ENCODE results near the gene STK32C. TPM values are rescaled to one million over a fixed set of nuclear protein-coding genes. Genes with fewer than 3 reads are reported as not detected.
"Not testable (repeated sequence)": the region's sequence is repeated elsewhere in the genome, so short reads cannot be mapped to it uniquely, and the experiment has no call there.

Gene STK32C
- polyA plus RNA-seq, 4 donors: 11.2 to 17.3 (median 14.6) TPM

DNA sequence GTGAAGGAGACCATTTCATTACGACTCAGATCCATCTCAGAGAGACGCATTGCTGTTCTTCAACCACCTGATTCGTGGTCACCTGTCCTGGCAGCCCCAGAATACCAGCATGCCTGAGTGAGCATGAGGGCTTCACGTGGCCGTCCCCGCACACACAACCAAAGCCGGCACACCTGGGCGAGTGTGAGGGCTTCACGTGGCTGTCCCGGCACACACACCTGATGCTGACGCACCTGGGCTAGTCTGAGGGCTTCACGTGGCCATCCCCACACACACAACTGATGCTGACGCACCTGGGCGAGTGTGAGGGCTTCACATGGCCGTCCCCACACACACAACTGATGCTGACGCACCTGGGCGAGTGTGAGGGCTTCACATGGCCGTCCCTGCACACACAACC is 86.8 kb downstream of the STK32C start:
- not testable (repeated sequence) for DNase-seq (ENCODE audit: low read depth in 4 of 4, low spot score in 2 of 4)

DNA sequence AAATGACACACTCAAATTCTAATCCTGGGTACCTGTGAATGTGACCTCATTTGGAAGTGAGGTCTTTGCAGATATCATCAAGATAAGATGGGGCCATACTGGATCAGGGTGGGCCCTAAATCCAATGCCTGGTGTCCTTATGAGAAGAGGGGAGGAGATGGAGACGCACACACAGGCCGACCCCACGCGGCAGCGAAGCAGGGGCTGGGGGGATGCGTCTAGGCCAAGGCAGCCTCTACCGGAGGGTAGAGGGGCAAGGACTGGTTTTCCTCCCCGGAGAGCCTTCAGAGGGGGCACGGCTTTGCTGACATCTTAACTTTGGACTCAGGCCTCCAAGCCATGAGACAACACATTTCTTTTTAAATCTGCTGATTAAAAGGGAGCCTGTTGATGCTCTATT is 87.7 kb downstream of the STK32C start:
- DNase-seq (ENCODE audit: low read depth in 4 of 4, low spot score in 2 of 4): no peak

DNA sequence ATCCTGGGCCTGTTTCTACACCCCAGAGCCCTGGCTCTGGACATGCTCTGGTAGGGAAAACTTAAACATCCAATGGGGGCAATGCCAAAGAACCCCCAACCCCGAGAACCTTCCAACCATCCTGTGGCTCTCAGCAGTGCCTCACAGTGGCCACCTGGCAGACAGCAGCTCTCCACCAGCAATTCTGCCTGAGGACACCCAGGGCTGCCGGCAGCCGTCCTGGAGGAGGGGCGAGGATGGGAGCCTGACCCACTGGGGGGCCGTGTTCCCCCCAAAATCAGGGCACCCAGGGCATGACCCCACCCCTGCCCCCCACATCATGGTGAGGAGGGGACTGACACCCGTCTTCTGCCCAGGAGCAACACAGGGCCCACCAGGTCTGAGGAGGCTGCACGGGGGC is 88.3 kb downstream of the STK32C start:
- no peak for DNase-seq (ENCODE audit: low read depth in 4 of 4, low spot score in 2 of 4)

DNA sequence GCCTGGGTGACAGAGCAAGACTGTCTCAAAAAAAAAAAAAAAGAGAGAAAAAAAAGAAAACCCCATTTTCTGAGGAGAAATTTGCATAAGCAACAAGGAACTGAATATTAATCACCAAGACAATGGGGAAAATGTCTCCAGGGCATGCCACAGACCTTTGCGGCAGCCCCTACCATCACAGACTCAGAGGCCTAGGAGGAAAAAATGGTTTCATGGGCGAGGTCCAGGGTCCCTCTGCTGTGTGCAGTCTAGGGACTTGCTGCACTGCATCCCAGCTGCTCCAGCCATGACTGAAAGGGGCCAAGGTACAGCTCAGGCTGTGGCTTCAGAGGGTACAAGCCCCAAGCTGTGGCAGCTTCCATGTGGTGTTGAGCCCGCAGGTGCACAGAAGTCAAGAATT is 91.3 kb downstream of the STK32C start:
- DNase-seq (ENCODE audit: low read depth in 4 of 4, low spot score in 2 of 4): not testable (repeated sequence)

DNA sequence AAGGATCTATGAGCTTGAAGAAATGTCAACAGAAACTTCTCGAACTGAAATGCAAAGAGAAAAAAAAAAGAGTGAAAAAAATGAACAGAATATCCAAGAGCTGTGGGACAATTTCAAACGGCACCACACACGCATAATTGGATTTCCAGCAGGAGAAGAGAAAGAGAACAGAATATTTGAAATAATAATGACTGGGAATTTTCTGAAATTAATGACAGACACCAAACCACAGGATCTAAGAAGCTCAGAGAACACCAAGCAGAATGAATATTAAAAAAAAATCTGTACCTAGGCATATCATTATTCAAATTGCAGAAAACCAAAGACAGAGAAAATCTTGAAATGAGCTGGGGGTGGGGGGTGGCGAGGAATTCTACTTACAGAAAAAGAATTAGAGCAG is 93.8 kb downstream of the STK32C start:
- DNase-seq (ENCODE audit: low read depth in 4 of 4, low spot score in 2 of 4): no peak

DNA sequence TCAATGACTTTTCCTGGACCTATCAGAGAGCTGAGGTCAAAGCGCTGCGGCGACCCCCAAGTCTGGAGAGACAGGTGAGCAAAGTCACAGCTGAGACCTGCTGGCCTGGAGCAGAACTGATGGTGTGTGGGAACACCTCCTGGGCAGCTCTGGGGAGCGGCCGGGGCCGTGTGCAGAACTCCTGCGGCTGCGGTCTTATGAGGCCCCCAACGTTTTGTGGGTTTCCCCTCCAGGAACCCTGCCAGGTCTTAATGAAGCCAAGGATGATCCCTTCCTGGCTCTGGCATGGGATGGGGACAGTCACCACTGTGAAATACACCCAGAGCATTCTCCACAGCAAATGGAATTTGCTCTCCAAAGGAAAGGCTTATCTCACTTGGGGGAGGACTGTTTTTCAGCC is 94.9 kb downstream of the STK32C start:
- no peak for DNase-seq (ENCODE audit: low read depth in 4 of 4, low spot score in 2 of 4)

DNA sequence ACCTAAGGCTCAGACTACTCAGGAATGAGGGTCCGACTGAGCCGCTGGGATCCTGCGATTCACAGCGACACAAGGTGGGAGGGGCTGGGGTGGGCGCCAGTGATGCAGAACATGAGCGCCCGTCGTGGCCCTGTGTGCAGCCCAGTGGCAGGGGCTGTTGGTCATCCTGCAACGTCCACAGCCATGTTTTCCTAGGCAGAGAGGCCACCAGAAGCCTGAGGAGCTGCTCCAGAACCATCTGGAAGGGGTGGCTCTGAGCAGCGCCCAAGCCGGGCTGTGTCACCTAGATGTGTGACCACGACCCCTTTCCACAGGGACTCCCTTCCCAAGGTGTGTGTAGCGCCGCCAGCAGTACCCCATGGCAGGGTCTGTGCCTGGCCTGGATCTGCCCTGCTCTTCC is 96.5 kb downstream of the STK32C start:
- no peak for DNase-seq (ENCODE audit: low read depth in 4 of 4, low spot score in 2 of 4)

DNA sequence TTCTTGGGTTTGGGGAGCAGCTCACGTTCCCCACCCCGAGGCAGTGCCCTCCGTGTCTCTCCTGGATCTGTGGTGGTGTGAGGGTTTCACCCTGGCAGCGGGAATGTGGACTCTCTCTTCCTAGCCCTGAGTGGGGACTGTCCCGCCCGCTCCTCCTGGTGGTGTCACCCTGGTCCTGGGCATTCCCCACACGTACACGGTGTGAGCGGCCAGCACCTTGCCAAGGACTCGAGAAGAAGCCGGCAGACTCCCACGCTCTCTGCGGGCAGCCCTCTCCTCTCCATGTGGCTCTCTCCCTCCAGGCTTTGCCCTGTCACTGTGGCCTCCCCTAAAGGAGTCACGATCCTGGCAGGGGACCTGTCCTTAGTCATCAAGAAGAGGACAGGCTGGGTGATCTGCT is 97.0 kb downstream of the STK32C start:
- no peak for DNase-seq (ENCODE audit: low read depth in 4 of 4, low spot score in 2 of 4)

DNA sequence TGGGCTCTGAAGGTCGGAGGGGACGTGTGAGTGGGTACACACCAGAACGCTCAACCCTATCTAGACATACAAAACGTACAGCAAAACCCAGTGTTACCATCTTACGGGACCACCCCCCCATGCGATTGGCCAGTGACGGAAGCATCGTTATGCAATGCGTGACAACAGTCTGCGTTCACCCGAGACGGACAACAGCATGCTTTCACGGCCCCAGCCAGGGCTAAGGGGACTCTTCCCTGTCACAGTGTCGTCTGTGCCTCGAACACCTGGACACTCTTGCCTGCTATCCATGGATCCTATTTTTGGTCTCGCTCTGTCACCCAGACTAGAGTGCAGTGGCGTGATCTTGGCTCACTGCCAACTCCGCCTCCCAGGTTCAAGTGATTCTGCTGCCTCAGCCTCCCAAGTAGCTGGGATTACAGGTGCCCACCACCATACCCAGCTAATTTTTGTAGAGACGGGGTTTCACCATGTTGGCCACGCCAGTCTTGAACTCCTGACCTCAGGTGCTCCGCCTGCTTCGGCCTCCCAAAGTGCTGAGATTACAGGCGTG is 97.7 kb downstream of the STK32C start:
- DNase-seq (ENCODE audit: low read depth in 4 of 4, low spot score in 2 of 4): no peak

DNA sequence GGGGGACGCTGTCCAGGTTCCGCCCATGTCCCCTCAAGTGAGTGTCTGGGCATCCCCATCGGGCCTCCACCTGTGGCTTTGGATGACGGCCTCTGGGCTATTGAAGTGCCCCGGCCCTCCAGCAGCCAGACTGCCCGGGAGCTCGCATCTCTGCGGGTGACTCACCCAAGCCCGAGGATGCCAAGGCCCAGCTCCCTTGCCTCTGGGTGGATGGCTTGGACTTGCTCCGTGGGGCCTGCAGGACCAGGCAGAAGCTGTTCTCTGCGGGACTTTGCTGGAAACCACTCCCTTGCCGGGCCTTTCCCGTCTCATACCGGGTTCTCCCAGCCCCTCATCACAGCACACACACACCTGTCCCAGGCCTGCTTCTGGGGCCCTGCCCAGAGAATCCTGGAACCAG is 98.6 kb downstream of the STK32C start:
- DNase-seq (ENCODE audit: low read depth in 4 of 4, low spot score in 2 of 4): no peak

DNA sequence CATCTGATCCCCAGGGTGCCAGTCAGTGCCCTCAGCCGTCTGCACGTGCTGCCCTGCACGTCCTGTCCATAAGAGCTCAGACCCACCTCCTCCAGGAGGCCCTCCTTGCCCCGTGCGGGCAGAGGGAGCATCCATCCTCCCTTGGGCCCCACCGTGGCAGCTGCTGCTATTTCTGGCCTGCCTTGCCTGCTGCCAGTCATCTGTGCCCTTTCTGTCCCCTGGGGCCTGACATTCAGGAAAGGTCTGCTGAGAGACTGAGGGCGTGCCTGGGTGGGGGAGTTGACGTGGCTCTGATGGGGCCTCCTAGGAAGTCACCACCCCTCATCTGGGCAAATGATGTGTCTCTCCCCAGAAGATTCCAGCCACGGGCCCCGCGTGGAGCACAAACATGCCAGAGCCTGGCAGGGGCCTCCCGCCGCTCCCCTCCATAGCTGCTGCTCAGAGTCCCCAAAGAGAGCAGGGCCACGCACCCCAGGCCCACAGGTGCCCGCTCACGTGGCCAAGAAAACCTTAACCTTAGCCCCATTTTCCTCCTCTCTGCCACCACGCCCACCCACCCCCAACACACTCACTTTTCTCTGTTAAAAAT is 99.2 kb downstream of the STK32C start:
- no peak for DNase-seq (ENCODE audit: low read depth in 4 of 4, low spot score in 2 of 4)

DNA sequence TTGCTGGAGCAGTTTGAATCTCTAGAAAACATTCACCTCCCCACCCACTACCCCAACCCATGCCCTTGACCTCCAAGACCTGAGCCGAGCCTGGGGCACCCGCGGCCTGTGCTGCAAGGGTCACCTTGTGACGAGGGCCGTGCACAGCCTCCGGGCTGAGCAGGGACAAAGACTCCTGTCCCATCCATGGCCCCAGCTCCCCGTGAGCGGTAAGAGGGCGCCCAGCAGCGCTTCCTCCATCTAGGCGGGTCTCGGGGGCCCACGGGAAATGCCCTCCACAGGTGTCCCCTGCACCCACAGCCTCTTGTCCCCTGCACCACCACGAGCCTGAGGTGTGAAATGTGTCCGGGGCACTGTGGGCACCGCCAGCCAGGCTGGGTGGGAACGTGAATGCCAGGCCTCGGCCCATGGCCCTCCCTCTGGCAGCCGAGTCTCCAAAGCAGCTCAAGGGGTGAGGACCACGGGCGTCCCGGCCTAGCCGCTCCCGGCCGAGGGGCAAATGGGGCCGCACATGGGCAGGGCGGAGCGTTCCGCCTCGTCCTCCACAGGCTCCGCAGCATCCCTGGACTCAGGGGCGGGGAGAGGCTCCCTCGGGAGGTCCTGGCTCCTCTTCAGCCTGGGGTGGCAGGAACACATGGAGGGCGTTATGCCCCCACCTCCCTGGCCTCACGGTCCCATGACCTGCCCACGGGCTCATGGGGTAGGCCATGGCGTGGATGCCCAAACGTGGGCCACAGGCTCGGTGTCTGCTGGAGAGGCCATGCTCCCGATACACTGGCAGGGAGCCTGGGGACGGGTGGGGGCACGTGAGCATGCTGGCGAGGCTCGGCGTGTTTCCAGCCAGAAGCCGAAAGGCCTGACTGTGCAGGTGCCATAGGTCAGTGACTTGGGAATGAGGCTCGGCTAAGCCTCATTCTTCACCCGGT is 100.0 kb downstream of the STK32C start:
- DNase-seq (ENCODE audit: low read depth in 4 of 4, low spot score in 2 of 4): no peak

DNA sequence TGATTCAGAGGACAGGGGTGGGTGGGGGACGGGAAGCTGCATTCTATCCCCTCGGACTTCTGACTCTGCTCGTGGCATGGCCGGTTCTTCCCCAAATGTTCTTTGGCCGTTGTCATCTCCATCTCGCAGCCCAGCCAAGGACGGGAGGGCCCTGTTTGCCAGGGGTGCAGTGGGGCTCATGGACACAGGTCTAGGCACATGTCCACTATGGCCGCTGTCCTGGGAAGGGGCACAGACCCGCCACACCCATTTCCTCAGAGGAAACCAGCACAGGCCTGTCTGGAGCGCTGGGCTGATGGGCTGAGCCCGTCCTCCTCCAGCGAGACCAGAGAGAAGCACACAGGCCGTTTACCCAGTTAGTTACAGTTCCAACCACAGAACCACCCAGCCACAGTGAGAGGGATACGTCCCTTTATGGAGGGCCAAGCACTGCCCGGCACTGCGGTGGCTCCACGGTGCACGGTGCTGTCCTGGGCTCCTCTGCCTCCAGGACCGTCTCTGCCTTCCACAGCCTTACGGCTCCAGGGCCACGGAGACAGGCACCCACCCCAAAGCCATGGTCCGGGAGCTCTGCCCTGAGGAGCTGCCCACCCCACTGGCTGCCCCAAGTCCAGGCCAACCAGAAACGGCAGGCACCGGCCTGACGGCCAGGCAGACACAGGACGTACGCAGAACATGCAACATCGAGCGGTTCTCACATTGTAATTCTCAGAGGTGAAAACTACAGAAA is 100.8 kb downstream of the STK32C start:
- DNase-seq (ENCODE audit: low read depth in 4 of 4, low spot score in 2 of 4): no peak

DNA sequence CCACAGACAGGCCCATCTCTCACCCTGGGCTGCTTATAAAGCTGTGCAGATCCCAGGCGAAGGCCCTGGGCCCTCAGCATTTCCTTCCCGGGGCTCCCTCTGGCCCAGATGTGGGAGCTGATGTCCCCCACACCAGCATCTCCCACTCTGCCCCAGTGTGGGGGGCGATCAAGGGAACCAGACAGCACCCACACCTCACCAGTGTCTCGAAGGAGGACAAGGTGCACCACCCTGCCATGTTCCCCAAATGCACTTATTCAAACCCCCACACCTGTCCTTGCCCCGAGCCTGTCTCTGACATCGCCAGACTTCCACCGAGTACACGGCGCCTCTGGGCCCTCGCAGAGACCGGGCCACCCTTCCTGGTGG is 101.4 kb downstream of the STK32C start:
- no peak for DNase-seq (ENCODE audit: low read depth in 4 of 4, low spot score in 2 of 4)

DNA sequence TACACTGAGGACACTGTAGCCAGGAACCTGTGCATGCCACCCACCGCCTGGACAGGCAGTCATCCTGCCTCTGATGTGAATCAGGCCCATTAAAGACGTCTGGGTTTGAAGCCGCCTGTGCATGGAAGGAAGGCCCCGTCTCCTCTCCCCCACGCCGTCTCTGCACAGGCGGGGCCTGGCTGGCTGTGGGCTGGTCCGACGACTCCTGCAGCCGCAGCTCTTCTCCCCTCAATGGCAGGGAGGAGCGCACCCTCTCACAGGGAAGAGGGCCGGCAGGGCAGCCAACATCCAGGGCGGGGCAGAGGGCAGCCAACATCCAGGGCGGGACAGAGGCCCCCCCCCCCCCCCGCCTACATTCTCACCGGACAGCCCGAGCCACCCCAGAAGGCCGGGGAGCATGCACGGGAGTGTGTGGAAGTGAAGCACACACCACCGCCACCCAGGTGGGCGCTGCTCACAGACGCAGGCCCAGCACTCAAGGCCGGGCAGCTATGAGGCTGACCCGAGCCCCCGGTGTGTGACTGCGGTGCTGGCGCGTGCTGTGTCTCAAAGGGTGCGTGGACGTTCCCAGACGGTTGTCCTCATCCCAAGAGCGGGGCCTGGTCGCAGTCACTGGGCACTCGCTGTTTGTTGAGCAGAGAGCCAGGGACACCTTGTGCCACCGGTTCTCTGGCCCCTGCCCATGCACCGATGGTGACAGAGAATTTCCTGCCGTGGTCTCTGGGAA is 101.9 kb downstream of the STK32C start:
- DNase-seq (ENCODE audit: low read depth in 4 of 4, low spot score in 2 of 4): no peak

DNA sequence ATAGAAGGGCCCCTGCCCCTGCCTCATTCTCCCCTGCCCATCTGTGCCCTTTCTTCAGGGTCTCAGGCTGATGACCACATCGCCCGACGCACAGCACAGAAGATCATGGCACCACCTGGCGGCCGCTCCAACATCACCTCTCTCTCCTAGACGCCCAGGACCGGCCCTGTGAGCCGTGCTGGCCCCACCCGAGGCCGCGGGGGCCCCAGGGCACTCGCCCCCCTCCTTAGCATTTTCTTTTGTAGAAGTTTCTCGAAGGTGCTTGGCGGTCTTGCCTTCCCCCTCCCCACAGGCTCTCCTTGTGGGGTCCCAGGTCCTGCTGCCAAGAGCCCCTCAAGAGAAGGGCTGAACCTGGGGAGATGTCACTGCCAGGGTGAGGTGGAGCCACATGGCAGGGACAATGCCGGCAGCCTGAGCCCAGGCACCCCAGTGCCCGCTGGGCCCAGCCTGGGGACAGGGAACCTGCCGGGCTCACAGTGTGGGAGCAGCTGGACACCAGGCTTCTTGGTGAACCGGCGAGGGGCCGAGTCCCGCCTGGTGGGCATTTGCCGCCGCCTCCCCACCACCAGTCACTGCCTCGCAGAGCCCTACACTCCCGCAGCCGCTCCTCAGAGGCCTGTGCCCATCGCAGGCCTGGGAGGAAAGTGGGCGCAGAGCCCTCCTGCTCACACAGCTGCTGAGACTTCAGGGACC is 102.8 kb downstream of the STK32C start:
- DNase-seq (ENCODE audit: low read depth in 4 of 4, low spot score in 2 of 4): no peak

DNA sequence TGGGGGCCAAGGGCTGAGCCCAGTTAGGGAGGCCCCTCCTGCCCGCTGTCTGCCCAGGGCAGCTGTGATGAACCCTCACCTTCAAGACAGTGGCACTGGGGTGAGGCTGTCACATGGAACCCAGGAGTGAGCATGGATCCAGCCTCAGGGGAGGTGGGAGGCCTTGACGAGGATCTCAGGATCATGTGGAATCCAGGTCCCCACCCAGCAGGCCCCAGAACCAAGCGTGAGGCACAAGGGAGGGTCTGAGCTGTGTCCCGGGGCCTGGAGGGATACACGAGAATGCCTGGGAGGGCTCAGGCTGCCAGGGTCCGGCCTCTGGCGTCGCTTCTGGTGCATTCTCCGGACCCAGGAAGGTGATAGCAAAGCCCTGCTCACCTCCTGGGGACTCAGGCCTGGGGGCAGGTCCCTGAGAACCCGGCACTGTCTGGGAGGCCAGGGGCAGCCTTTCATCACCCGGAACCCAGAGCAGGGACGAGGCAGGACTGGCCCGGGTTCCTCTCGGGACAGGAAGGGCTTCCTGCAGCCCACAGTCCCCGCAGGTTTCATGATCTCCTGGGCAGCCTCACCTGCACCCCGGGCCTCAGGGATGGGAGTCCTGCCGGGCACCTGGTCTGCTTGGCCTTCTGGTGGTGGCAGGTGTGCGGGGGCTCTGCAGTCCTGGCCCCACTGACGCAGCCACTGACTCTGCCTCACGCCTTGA is 103.5 kb downstream of the STK32C start:
- no peak for DNase-seq (ENCODE audit: low read depth in 4 of 4, low spot score in 2 of 4)

DNA sequence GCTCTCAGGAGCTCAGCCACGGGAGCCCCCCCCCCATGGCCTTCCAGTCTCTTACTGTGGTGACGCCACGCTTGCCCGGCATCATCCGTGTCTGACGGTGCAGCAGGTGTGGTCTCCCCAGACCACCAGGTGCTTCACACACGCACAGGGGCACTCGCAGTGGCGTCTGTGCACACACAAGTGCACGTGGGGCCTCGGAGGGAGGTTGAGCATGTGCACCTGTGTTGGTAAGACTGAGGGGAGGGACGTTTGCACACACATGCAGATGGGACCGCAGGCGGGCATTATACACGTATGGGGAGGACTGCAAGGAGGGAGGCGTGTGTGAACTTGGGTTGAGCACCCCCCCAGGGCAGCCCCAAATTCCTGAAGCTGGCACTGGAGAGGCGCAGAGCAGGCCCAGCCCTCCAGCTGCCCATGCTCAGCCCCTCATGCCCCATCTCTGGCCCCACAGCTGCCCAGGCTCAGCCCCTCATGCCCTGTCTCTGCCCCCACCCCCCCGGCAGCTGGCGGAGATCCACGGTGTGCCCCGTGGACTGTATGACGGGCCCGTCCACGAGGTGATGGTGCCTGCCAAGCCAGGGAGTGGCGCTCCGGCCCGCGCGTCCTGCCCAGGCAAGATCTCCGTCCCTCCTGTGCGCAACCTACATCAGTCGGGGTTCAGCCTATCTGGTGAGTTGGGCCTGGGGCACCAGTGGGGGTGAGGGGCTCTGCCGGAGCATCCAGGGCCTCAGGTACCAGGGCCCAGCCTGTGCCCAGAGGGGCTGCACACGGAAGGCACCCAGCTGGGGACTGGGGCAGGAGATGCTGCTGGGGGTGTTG is 104.3 kb downstream of the STK32C start:
- DNase-seq (ENCODE audit: low read depth in 4 of 4, low spot score in 2 of 4): no peak
